Activated CD8-positive, alpha-beta T cell treated with anti-CD3 and anti-CD28 coated beads for 36 hours (primary cell): ENCODE measurements around the gene SH3TC2. TPM values are rescaled to one million over a fixed set of nuclear protein-coding genes. Genes with fewer than 3 reads are reported as not detected.

ENCODE experiments used
- ATAC-seq: fragments of 200-7000 bp; cut with Tn5 transposase; one replicate; pipeline ENCODE4 v1.10.0; 2021; ENCODE audit warnings: mild to moderate bottlenecking, moderate library complexity
- CTCF ChIA-PET: fragments of 350-600 bp; sonication (Branson Sonifier 250); formaldehyde crosslinking; loops from one replicate; lab custom pipeline; 2021; ENCODE audit warnings: antibody characterized with exemption; lab: Charles Lee
- POLR2A ChIA-PET: fragments of 350-600 bp; sonication (Branson Sonifier 250); formaldehyde crosslinking; loops from one replicate; lab custom pipeline; 2021; ENCODE audit warnings: antibody characterized with exemption; lab: Charles Lee
- DNase-seq: peaks from one replicate; pipeline ENCODE4 v3.0.0-alpha.2; 2020
- H3K27ac Mint-ChIP-seq: one replicate; pipeline ENCODE4 v1.8.0; 2021; ENCODE audit warnings: mild to moderate bottlenecking, mixed read lengths
- H3K27me3 Mint-ChIP-seq: one replicate; pipeline ENCODE4 v1.8.0; 2021; ENCODE audit warnings: mixed read lengths
- H3K36me3 Mint-ChIP-seq: one replicate; pipeline ENCODE4 v1.8.0; 2021; ENCODE audit warnings: low read depth, mixed read lengths
- H3K4me1 Mint-ChIP-seq: one replicate; pipeline ENCODE4 v1.8.0; 2021; ENCODE audit warnings: low read depth, mixed read lengths
- H3K4me3 Mint-ChIP-seq: one replicate; pipeline ENCODE4 v1.8.0; 2021; ENCODE audit warnings: mild to moderate bottlenecking, moderate library complexity, mixed read lengths
- H3K9me3 Mint-ChIP-seq: one replicate; pipeline ENCODE4 v1.8.0; 2021; ENCODE audit warnings: mixed read lengths
- CTCF ChIP-seq: fragments of 200-600 bp; IDR thresholded peaks from one replicate; pipeline ENCODE4 v1.8.0; 2022; ENCODE audit warnings: antibody characterized with exemption, mild to moderate bottlenecking
- intact Hi-C: fragments of 100-400 bp; cut with micrococcal nuclease; formaldehyde crosslinking; loops from one replicate; pipeline ENCODE4 v1.10.0; 2022
- total RNA-seq, 2 experiments: library from RNA; stranded (reverse); gene quantifications; one replicate each; pipeline ENCODE4 v1.2.3, GENCODE V29; 2021

Gene SH3TC2
- total RNA-seq, 2 experiments from 2014 or later = not detected

- DNase-seq (no peak), ATAC-seq (no peak)
- Mint-ChIP-seq H3K4me3 (no peak overlapping the region), H3K36me3 (no peaks in the 10 kb centered on the region), H3K27me3 (peaks cover 9% of the 10 kb centered on the region), H3K27ac (no peak overlapping the region), H3K9me3 (no peaks in the 10 kb centered on the region), H3K4me1 (peaks cover 5% of the 10 kb centered on the region)
- ChIA-PET CTCF (interaction anchor here (3.7 kb wide), 1 partner anchor 21 kb away, joined by 17 read pairs; no protein-coding TSS in a partner anchor), POLR2A (no interaction called here)
- intact Hi-C loops = no loop called here
- no peak for TF ChIP-seq CTCF
Measured at GRCh38 chr5:149014571-149015031, 48.3 kb downstream of the SH3TC2 start.

GRCh38 chr5:149013796-149014195, 49.1 kb downstream of the SH3TC2 start:
- no peaks in the 10 kb centered on the region for H3K36me3 Mint-ChIP-seq
- DNase-seq = no peak
- H3K9me3 Mint-ChIP-seq = no peaks in the 10 kb centered on the region
- CTCF ChIA-PET = interaction anchor here (3.7 kb wide), 1 partner anchor 22 kb away, joined by 17 read pairs; no protein-coding TSS in a partner anchor
- POLR2A ChIA-PET = no interaction called here
- peaks cover 2% of the 10 kb centered on the region for H3K4me1 Mint-ChIP-seq
- peaks cover 5% of the 10 kb centered on the region for H3K27me3 Mint-ChIP-seq
- H3K27ac Mint-ChIP-seq = no peak overlapping the region
- H3K4me3 Mint-ChIP-seq = no peak overlapping the region
- no peak for ATAC-seq
- TF ChIP-seq CTCF = no peak
- intact Hi-C loops = no loop called here

GRCh38 chr5:149012350-149012749, 50.5 kb downstream of the SH3TC2 start:
- CTCF ChIA-PET = interaction anchor here (1.4 to 18.7 kb wide), 3 partner anchors 16 to 276 kb away, joined by 4 to 296 read pairs (median 17); no protein-coding TSS in a partner anchor
- no peak for TF ChIP-seq CTCF
- Mint-ChIP-seq H3K4me1 (no peaks in the 10 kb centered on the region), H3K36me3 (no peaks in the 10 kb centered on the region), H3K27me3 (no peaks in the 10 kb centered on the region), H3K4me3 (no peak overlapping the region), H3K9me3 (no peaks in the 10 kb centered on the region), H3K27ac (no peak overlapping the region)
- ATAC-seq (no peak), DNase-seq (no peak)
- intact Hi-C loops = no loop called here
- POLR2A ChIA-PET = no interaction called here

- Mint-ChIP-seq H3K4me1 (no peaks in the 10 kb centered on the region), H3K4me3 (no peak overlapping the region), H3K27ac (no peak overlapping the region), H3K27me3 (no peaks in the 10 kb centered on the region), H3K9me3 (no peaks in the 10 kb centered on the region), H3K36me3 (no peaks in the 10 kb centered on the region)
- intact Hi-C loops = no loop called here
- DNase-seq (no peak), ATAC-seq (no peak)
- CTCF ChIA-PET = interaction anchor here (1.4 to 18.7 kb wide), 3 partner anchors 15 to 276 kb away, joined by 4 to 296 read pairs (median 17); no protein-coding TSS in a partner anchor
- TF ChIP-seq CTCF = no peak
- POLR2A ChIA-PET = no interaction called here
Measured at GRCh38 chr5:149011728-149012127, 51.1 kb downstream of the SH3TC2 start.

- ATAC-seq = no peak
- CTCF ChIA-PET = interaction anchor here (1.2 to 18.7 kb wide), 4 partner anchors 12 to 275 kb away, joined by 3 to 296 read pairs (median 10); no protein-coding TSS in a partner anchor
- H3K4me3 Mint-ChIP-seq = no peak overlapping the region
- no peaks in the 10 kb centered on the region for H3K9me3 Mint-ChIP-seq
- intact Hi-C loops = no loop called here
- DNase-seq = no peak
- H3K27me3 Mint-ChIP-seq = no peaks in the 10 kb centered on the region
- POLR2A ChIA-PET = no interaction called here
- no peak for TF ChIP-seq CTCF
- no peaks in the 10 kb centered on the region for H3K4me1 Mint-ChIP-seq
- H3K36me3 Mint-ChIP-seq = no peaks in the 10 kb centered on the region
- H3K27ac Mint-ChIP-seq = no peak overlapping the region
Measured at GRCh38 chr5:149011084-149011483, 51.8 kb downstream of the SH3TC2 start.
